HCT116 (cell line): Measurements from ENCODE around the gene METTL15. TPM values are rescaled to one million over a fixed set of nuclear protein-coding genes. Genes with fewer than 3 reads are reported as not detected.
"Not testable (repeated sequence)": the region's sequence is repeated elsewhere in the genome, so short reads cannot be mapped to it uniquely, and the experiment has no call there.

Experiments
- ATAC-seq: fragments of 200-7000 bp; cut with Tn5 transposase; 2 replicates; pipeline ENCODE4 v1.9.1; 2020; ENCODE audit warnings: mild to moderate bottlenecking, moderate library complexity
- BruUV-seq: library from RNA; stranded (reverse); fragments of 400-500 nt; replicated peaks from 2 replicates; lab custom pipeline; 2021; lab: Mats Ljungman, UMichigan
- CTCF ChIA-PET: fragments of 300-600 bp; sonication (Branson Sonifier 250); formaldehyde crosslinking; loops from one replicate; lab custom pipeline; 2021; ENCODE audit warnings: antibody characterized with exemption; lab: Charles Lee
- POLR2A ChIA-PET: fragments of 300-600, 350-600 bp; sonication (Branson Sonifier 250); formaldehyde crosslinking; loops from one replicate; lab custom pipeline; 2021; ENCODE audit warnings: antibody characterized with exemption; lab: Charles Lee
- RAD21 ChIA-PET, 2 experiments: fragments of 300-600 bp; sonication (Branson Sonifier 250); formaldehyde crosslinking; loops; one replicate each; lab custom pipeline; 2023; ENCODE audit warnings: low total read pairs in 2 of 2; ENCODE audit not compliant: uncharacterized antibody in 2 of 2, unreplicated experiment in 2 of 2, low non-redundant PET in 1 of 2; lab: Charles Lee
- DNase-seq: peaks from one replicate; pipeline ENCODE4 v3.0.0-alpha.2; 2010; ENCODE audit warnings: low read depth, low spot score
- H2AFZ ChIP-seq: fragments of 200-600 bp; shearing (Covaris generic), sonication (generic); 2 replicates; pipeline ENCODE4 v1.6.1; 2017; ENCODE audit warnings: low read depth, mixed run types, mixed read lengths, antibody characterized with exemption, low read length; ENCODE audit not compliant: poor library complexity, severe bottlenecking
- H3K27ac ChIP-seq: 2 replicates; pipeline ENCODE4 v1.5.1; 2012; ENCODE audit warnings: low read depth, low read length
- H3K27me3 ChIP-seq: fragments of 200-600 bp; sonication (generic); 2 replicates; pipeline ENCODE4 v1.6.1; 2016; ENCODE audit warnings: mixed run types, low read length, mixed read lengths; ENCODE audit not compliant: insufficient read depth
- H3K36me3 ChIP-seq, 2 experiments: fragments of 200-500 bp in 1 of 2; fragments of 200-600 bp in 1 of 2; sonication (Bioruptor generic) in 1 of 2; sonication (generic) in 1 of 2; 2 replicates each; pipeline versions ENCODE4 v1.5.1 to v1.6.1; 2014 to 2016; ENCODE audit warnings: low read length in 2 of 2, inconsistent platforms in 1 of 2, mixed read lengths in 1 of 2, mixed run types in 1 of 2; ENCODE audit not compliant: insufficient read depth in 2 of 2, control insufficient read depth in 1 of 2
- H3K4me1 ChIP-seq, 2 experiments: fragments of 200-600 bp in 1 of 2; sonication (generic) in 1 of 2; 2 replicates each; pipeline versions ENCODE4 v1.5.1 to v1.6.1; 2012 to 2017; ENCODE audit warnings: low read length in 2 of 2, inconsistent platforms in 1 of 2, mild to moderate bottlenecking in 1 of 2, mixed read lengths in 1 of 2, mixed run types in 1 of 2, moderate library complexity in 1 of 2; ENCODE audit not compliant: insufficient read depth in 2 of 2, control insufficient read depth in 1 of 2
- H3K4me2 ChIP-seq: fragments of 200-600 bp; sonication (generic); 2 replicates; pipeline ENCODE4 v1.6.1; 2017; ENCODE audit warnings: mixed run types, low read length, mixed read lengths
- H3K4me3 ChIP-seq, 2 experiments: fragments of 200-600 bp in 1 of 2; sonication (generic) in 1 of 2; replicated peaks in 1 of 2; 2 replicates each; pipeline ENCODE4 v1.5.1; 2011 to 2016; ENCODE audit warnings: low read length in 2 of 2, control low read depth in 1 of 2, low read depth in 1 of 2, mild to moderate bottlenecking in 1 of 2, mixed read lengths in 1 of 2, mixed run types in 1 of 2
- H3K79me2 ChIP-seq: fragments of 200-600 bp; sonication (generic); 2 replicates; pipeline ENCODE4 v1.6.1; 2017; ENCODE audit warnings: mild to moderate bottlenecking, mixed run types, low read length, moderate library complexity, mixed read lengths; ENCODE audit not compliant: insufficient read depth
- H3K9ac ChIP-seq: fragments of 200-600 bp; sonication (generic); 2 replicates; pipeline ENCODE4 v1.6.1; 2016; ENCODE audit warnings: low read length, mixed read lengths
- H3K9me2 ChIP-seq: fragments of 200-600 bp; sonication (generic), shearing (Covaris generic); 2 replicates; pipeline ENCODE4 v1.6.1; 2017; ENCODE audit warnings: mixed run types, mild to moderate bottlenecking, moderate library complexity; ENCODE audit not compliant: insufficient read depth
- H3K9me3 ChIP-seq, 2 experiments: fragments of 200-500 bp in 1 of 2; fragments of 200-600 bp in 1 of 2; sonication (Bioruptor generic) in 1 of 2; sonication (generic) in 1 of 2; 2 replicates each; pipeline ENCODE4 v1.6.1; 2014 to 2017; ENCODE audit warnings: low read length in 2 of 2, mixed read lengths in 2 of 2, inconsistent platforms in 1 of 2, low read depth in 1 of 2, mild to moderate bottlenecking in 1 of 2, mixed run types in 1 of 2, moderate library complexity in 1 of 2; ENCODE audit not compliant: control insufficient read depth in 1 of 2, insufficient read depth in 1 of 2
- H4K20me1 ChIP-seq: fragments of 200-600 bp; sonication (generic), shearing (Covaris generic); 2 replicates; pipeline ENCODE4 v1.6.1; 2017; ENCODE audit warnings: mixed run types, mild to moderate bottlenecking, moderate library complexity; ENCODE audit not compliant: insufficient read depth
- FOSL1 ChIP-seq: IDR thresholded peaks from 2 replicates; pipeline ENCODE4 v1.6.1; 2012; ENCODE audit warnings: low read depth
- JUND ChIP-seq: IDR thresholded peaks from 2 replicates; pipeline ENCODE4 v1.6.1; 2012
- SRF ChIP-seq: IDR thresholded peaks from 2 replicates; pipeline ENCODE4 v1.6.1; 2012; ENCODE audit warnings: low read depth
- YY1 ChIP-seq: IDR thresholded peaks from 2 replicates; pipeline ENCODE4 v1.6.1; 2011; ENCODE audit warnings: low read length, low read depth, moderate library complexity, mild to moderate bottlenecking; ENCODE audit not compliant: insufficient replicate concordance; ENCODE audit errors: extremely low read depth
- intact Hi-C: fragments of 100-400 bp; cut with micrococcal nuclease; formaldehyde crosslinking; loops from 2 replicates; pipeline ENCODE4 v1.10.0; 2022
- total RNA-seq: library from RNA; stranded (reverse); gene quantifications from one replicate; pipeline ENCODE4 v1.2.1, GENCODE V29; 2021; ENCODE audit not compliant: unreplicated experiment
- TF ChIP-seq, protein P1 (sequence below): IDR thresholded peaks from 2 replicates; pipeline ENCODE4 v1.6.1; 2012
- TF ChIP-seq, protein P2 (sequence below): IDR thresholded peaks from 2 replicates; pipeline ENCODE4 v1.6.1; 2012; ENCODE audit warnings: low read depth

Gene METTL15
- total RNA-seq, 1 experiment from 2014 or later: 25.3 TPM

DNA sequence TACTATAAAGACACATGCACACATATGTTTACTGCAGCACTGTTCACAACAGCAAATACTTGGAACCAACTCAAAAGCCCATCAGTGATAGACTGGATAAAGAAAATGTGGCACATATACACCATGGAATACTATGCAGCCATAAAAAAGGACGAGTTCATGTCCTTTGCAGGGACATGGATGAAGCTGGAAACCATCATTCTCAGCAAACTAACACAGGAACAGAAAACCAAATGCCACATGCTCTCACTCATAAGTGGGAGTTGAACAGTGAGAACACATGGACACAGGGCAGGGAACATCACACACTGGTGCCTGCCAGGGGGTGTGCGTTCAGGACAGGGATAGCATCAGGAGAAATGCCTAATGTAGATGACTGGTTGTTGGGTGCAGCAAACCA lies 164.1 kb downstream of the METTL15 start:
- H2AFZ ChIP-seq, H3K27me3 ChIP-seq, H3K9ac ChIP-seq, H3K4me1 ChIP-seq, BruUV-seq, H3K4me2 ChIP-seq, ATAC-seq, H3K4me3 ChIP-seq, RAD21 ChIA-PET, H3K9me3 ChIP-seq, H3K9me2 ChIP-seq, intact Hi-C loops, H3K79me2 ChIP-seq, H3K36me3 ChIP-seq, POLR2A ChIA-PET, H4K20me1 ChIP-seq, H3K27ac ChIP-seq, CTCF ChIA-PET, DNase-seq: not testable (repeated sequence)

DNA sequence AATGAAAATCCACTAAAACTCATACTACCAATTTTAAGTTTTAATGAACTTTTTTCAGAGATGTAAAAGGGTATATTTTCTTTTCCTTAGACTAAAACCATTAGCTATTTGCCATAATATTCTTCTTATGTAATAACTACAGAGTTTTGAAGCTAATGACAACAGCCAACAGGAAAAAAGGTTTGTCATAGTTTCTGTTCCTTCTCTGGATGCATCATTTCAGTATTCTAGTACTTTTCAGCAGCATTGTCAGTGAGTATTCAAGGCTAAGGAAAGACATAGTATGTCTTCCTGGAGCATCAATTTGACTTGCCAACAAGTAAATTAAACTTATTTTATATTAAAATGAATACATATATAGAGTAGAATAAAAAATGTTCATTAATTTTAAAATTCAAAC lies 166.0 kb downstream of the METTL15 start:
- BruUV-seq: no TSS peak
- no peaks in the 10 kb centered on the region for H3K27me3 ChIP-seq
- no peak overlapping the region for H3K9ac ChIP-seq
- no peaks in the 10 kb centered on the region for H3K9me3 ChIP-seq
- no peak overlapping the region for H3K27ac ChIP-seq
- H3K4me2 ChIP-seq: no peak overlapping the region
- ATAC-seq (no peak), DNase-seq (no peak)
- no peaks in the 10 kb centered on the region for H3K36me3 ChIP-seq
- no peaks in the 10 kb centered on the region for H3K9me2 ChIP-seq
- intact Hi-C loops: no loop called here
- H3K4me1 ChIP-seq: no peaks in the 10 kb centered on the region
- H3K4me3 ChIP-seq: no peak overlapping the region
- TF ChIP-seq, protein P1, sequence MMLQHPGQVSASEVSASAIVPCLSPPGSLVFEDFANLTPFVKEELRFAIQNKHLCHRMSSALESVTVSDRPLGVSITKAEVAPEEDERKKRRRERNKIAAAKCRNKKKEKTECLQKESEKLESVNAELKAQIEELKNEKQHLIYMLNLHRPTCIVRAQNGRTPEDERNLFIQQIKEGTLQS: no peak
- TF ChIP-seq SRF: no peak
- TF ChIP-seq FOSL1: no peak
- no peak for TF ChIP-seq YY1
- TF ChIP-seq, protein P2, sequence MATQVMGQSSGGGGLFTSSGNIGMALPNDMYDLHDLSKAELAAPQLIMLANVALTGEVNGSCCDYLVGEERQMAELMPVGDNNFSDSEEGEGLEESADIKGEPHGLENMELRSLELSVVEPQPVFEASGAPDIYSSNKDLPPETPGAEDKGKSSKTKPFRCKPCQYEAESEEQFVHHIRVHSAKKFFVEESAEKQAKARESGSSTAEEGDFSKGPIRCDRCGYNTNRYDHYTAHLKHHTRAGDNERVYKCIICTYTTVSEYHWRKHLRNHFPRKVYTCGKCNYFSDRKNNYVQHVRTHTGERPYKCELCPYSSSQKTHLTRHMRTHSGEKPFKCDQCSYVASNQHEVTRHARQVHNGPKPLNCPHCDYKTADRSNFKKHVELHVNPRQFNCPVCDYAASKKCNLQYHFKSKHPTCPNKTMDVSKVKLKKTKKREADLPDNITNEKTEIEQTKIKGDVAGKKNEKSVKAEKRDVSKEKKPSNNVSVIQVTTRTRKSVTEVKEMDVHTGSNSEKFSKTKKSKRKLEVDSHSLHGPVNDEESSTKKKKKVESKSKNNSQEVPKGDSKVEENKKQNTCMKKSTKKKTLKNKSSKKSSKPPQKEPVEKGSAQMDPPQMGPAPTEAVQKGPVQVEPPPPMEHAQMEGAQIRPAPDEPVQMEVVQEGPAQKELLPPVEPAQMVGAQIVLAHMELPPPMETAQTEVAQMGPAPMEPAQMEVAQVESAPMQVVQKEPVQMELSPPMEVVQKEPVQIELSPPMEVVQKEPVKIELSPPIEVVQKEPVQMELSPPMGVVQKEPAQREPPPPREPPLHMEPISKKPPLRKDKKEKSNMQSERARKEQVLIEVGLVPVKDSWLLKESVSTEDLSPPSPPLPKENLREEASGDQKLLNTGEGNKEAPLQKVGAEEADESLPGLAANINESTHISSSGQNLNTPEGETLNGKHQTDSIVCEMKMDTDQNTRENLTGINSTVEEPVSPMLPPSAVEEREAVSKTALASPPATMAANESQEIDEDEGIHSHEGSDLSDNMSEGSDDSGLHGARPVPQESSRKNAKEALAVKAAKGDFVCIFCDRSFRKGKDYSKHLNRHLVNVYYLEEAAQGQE: no peak
- TF ChIP-seq JUND: no peak
- TF ChIP-seq, all 23 proteins: peak for 0
- H4K20me1 ChIP-seq: no peaks in the 10 kb centered on the region
- ChIA-PET RAD21 (no interaction called here), POLR2A (no interaction called here), CTCF (no interaction called here)
- no peak overlapping the region for H2AFZ ChIP-seq
- H3K79me2 ChIP-seq: peaks cover 9% of the 10 kb centered on the region
